DND-41 (cell line): ENCODE measurements around the gene PLP1.

ENCODE experiments used
- ATAC-seq: fragments of 200-7000 bp; cut with Tn5 transposase; 3 replicates; pipeline ENCODE4 v1.9.1; 2021; ENCODE audit warnings: low read depth; ENCODE audit not compliant: insufficient read depth
- DNase-seq: peaks from one replicate; pipeline ENCODE4 v3.0.0-alpha.2; 2020
- H2AFZ ChIP-seq: 2 replicates; pipeline ENCODE4 v1.6.0; 2012; ENCODE audit warnings: low read depth, low read length
- H3K27ac ChIP-seq: 2 replicates; pipeline ENCODE4 v1.5.1; 2012; ENCODE audit warnings: low read length, inconsistent platforms
- H3K27me3 ChIP-seq: fragments of 200-600 bp; sonication (generic); 2 replicates; pipeline ENCODE4 v1.6.0; 2012; ENCODE audit warnings: low read length, mild to moderate bottlenecking, inconsistent platforms; ENCODE audit not compliant: insufficient read depth, poor library complexity
- H3K36me3 ChIP-seq: 2 replicates; pipeline ENCODE4 v1.5.1; 2012; ENCODE audit warnings: low read length, inconsistent platforms; ENCODE audit not compliant: insufficient read depth
- H3K4me1 ChIP-seq: 2 replicates; pipeline ENCODE4 v1.5.1; 2012; ENCODE audit warnings: mild to moderate bottlenecking, low read length; ENCODE audit not compliant: insufficient read depth
- H3K4me2 ChIP-seq: 2 replicates; pipeline ENCODE4 v1.6.0; 2012; ENCODE audit warnings: mild to moderate bottlenecking, moderate library complexity, low read length, inconsistent platforms; ENCODE audit not compliant: insufficient read depth
- H3K4me3 ChIP-seq, 2 experiments: fragments of 200-600 bp in 1 of 2; shearing (Covaris generic) in 1 of 2; 2 replicates each; pipeline ENCODE4 v1.5.1; 2012 to 2016; ENCODE audit warnings: inconsistent platforms in 2 of 2, low read length in 2 of 2, mild to moderate bottlenecking in 2 of 2, low read depth in 1 of 2, moderate library complexity in 1 of 2
- H3K79me2 ChIP-seq: 2 replicates; pipeline ENCODE4 v1.6.0; 2012; ENCODE audit warnings: low read length, inconsistent platforms; ENCODE audit not compliant: insufficient read depth
- H3K9ac ChIP-seq: 2 replicates; pipeline ENCODE4 v1.6.0; 2012; ENCODE audit warnings: low read depth, mild to moderate bottlenecking, inconsistent platforms, low read length, moderate library complexity
- H3K9me3 ChIP-seq: 2 replicates; pipeline ENCODE4 v1.5.1; 2012; ENCODE audit warnings: low read length, moderate library complexity, mild to moderate bottlenecking, inconsistent platforms; ENCODE audit not compliant: insufficient read depth, severe bottlenecking
- H4K20me1 ChIP-seq: 2 replicates; pipeline ENCODE4 v1.6.0; 2012; ENCODE audit warnings: low read length; ENCODE audit not compliant: insufficient read depth
- EZH2 ChIP-seq: IDR thresholded peaks from 3 replicates; pipeline ENCODE4 v1.6.1; 2012; ENCODE audit warnings: borderline replicate concordance, low read depth, mild to moderate bottlenecking, moderate library complexity, low read length, inconsistent platforms; ENCODE audit not compliant: severe bottlenecking
- TF ChIP-seq, protein P1 (sequence below): IDR thresholded peaks from 2 replicates; pipeline ENCODE4 v1.5.1; 2012; ENCODE audit warnings: borderline replicate concordance, low read length, moderate library complexity, mild to moderate bottlenecking; ENCODE audit not compliant: poor library complexity, severe bottlenecking; ENCODE audit errors: extremely low read depth

The PLP1 gene, protein sequence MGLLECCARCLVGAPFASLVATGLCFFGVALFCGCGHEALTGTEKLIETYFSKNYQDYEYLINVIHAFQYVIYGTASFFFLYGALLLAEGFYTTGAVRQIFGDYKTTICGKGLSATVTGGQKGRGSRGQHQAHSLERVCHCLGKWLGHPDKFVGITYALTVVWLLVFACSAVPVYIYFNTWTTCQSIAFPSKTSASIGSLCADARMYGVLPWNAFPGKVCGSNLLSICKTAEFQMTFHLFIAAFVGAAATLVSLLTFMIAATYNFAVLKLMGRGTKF

DNA sequence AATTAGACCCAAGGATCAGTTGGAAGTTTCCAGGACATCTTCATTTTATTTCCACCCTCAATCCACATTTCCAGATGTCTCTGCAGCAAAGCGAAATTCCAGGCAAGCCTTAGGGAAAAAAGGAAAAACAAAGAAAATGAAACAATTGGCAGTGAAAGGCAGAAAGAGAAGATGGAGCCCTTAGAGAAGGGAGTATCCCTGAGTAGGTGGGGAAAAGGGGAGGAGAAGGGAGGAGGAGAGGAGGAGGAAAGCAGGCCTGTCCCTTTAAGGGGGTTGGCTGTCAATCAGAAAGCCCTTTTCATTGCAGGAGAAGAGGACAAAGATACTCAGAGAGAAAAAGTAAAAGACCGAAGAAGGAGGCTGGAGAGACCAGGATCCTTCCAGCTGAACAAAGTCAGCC, at the start of gene PLP1:
PLP1 (plus strand) TSS at position 295 of the 400 bp plus-strand sequence. CDS start 156 bp downstream, outside the sequence.
- no peak for TF ChIP-seq EZH2
- TF ChIP-seq, protein P1, sequence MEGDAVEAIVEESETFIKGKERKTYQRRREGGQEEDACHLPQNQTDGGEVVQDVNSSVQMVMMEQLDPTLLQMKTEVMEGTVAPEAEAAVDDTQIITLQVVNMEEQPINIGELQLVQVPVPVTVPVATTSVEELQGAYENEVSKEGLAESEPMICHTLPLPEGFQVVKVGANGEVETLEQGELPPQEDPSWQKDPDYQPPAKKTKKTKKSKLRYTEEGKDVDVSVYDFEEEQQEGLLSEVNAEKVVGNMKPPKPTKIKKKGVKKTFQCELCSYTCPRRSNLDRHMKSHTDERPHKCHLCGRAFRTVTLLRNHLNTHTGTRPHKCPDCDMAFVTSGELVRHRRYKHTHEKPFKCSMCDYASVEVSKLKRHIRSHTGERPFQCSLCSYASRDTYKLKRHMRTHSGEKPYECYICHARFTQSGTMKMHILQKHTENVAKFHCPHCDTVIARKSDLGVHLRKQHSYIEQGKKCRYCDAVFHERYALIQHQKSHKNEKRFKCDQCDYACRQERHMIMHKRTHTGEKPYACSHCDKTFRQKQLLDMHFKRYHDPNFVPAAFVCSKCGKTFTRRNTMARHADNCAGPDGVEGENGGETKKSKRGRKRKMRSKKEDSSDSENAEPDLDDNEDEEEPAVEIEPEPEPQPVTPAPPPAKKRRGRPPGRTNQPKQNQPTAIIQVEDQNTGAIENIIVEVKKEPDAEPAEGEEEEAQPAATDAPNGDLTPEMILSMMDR, result no peak
- no peak for DNase-seq
- Histone ChIP-seq H4K20me1 (no peaks in the 10 kb centered on the region), H3K4me1 (no peaks in the 10 kb centered on the region), H2AFZ (no peak within 1 kb of the TSS), H3K4me2 (no peak within 1 kb of the TSS), H3K27ac (no peak within 1 kb of the TSS), H3K9ac (no peak within 1 kb of the TSS), H3K4me3 (no peak within 1 kb of the TSS), H3K27me3 (no peaks in the 10 kb centered on the region), H3K36me3 (no peaks in the 10 kb centered on the region), H3K79me2 (no peaks in the 10 kb centered on the region), H3K9me3 (no peaks in the 10 kb centered on the region)
- no peak for ATAC-seq

DNA sequence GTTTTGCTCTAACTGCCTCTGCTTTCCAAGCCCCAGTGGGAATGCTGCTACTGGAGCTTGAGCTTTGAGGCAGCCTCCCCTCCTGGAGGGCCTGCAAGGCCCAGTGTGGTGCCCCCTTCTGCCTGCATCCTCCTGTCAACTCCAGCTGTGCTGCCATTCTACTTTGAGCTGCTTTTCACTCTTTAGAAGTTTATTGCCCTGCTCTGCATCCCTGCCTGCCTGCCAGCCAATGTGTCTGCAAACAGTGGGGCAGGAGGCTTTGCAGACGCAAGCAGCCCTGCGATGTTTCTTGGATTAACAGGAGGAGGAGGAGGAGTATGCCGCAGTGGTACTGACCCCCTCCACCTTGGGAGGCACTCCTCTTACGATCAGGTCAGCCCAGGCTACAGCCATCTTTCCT, 49.5 kb upstream of the PLP1 start:
- Histone ChIP-seq H3K9me3 (no peaks in the 10 kb centered on the region), H4K20me1 (no peaks in the 10 kb centered on the region), H3K79me2 (no peaks in the 10 kb centered on the region), H3K27me3 (no peaks in the 10 kb centered on the region), H3K4me2 (no peak overlapping the region), H3K4me3 (no peak overlapping the region), H3K36me3 (no peaks in the 10 kb centered on the region), H3K27ac (no peak overlapping the region), H3K9ac (no peak overlapping the region), H3K4me1 (no peaks in the 10 kb centered on the region), H2AFZ (no peak overlapping the region)
- TF ChIP-seq, protein P1, result no peak
- ATAC-seq (no peak), DNase-seq (no peak)

DNA sequence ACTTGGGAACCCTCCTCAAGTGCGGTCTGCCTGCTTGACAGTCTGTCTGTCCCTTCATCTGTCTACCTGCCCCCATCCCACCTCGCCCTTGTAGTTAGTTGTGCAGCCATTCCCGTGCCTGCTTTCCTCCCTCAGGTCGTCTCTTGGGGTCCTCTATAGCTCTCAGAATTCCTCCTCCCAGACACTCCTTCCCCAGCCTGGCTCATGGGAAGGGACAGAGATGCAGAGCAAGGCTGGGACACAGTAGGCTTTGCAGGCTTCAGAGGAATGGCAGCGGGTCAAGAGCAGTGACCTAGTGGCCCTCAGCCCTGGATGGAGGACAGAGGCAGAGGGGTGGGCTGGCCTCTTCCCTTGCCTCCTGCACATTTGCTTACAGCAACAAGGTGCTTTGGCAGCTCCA, 47.6 kb upstream of the PLP1 start:
- TF ChIP-seq, protein P1, result no peak
- TF ChIP-seq EZH2, result no peak
- Histone ChIP-seq H3K4me2 (no peak overlapping the region), H3K4me3 (no peak overlapping the region), H3K27ac (no peak overlapping the region), H2AFZ (no peak overlapping the region), H3K9me3 (no peaks in the 10 kb centered on the region), H4K20me1 (no peaks in the 10 kb centered on the region), H3K9ac (no peak overlapping the region), H3K79me2 (no peaks in the 10 kb centered on the region), H3K36me3 (no peaks in the 10 kb centered on the region), H3K4me1 (no peaks in the 10 kb centered on the region), H3K27me3 (no peaks in the 10 kb centered on the region)
- ATAC-seq (no peak), DNase-seq (no peak)
